Measurements from ENCODE around the gene KBTBD2. TPM values are rescaled to one million over a fixed set of nuclear protein-coding genes. Genes with fewer than 3 reads are reported as not detected.

Gene KBTBD2
- total RNA-seq, 2 donors from 2014 or later, result 41.8 to 52.9 TPM

- Mint-ChIP-seq H3K36me3 (ENCODE audit: low read depth) (no peaks in the 10 kb centered on the region), H3K4me3 (no peak overlapping the region), H3K9me3 (no peaks in the 10 kb centered on the region), H3K27me3 (ENCODE audit: insufficient read depth) (peaks cover 23% of the 10 kb centered on the region), H3K4me1 (peaks cover 29% of the 10 kb centered on the region), H3K27ac (no peak overlapping the region)
- Histone ChIP-seq H3K27ac (ENCODE audit: low read depth, low read length) (no peak overlapping the region), H3K4me1 (ENCODE audit: control insufficient read depth, insufficient read depth, low read length) (peaks cover 13% of the 10 kb centered on the region), H3K36me3 (ENCODE audit: control insufficient read depth, insufficient read depth, low read length) (no peaks in the 10 kb centered on the region), H3K9ac (ENCODE audit: extremely low read depth, low read length, poor library complexity, severe bottlenecking) (no peak overlapping the region), H3K9me3 (ENCODE audit: control insufficient read depth, low read length) (no peaks in the 10 kb centered on the region), H3K27me3 (ENCODE audit: control insufficient read depth, insufficient read depth, low read length, poor library complexity, severe bottlenecking) (no peaks in the 10 kb centered on the region), H3K4me3 (ENCODE audit: low read length) (no peak overlapping the region)
- DNase-seq, result no peak
- WGBS, 2 experiments (ENCODE audit: insufficient coverage in 1 of 2, insufficient read length in 1 of 2), result 95 to 96% methylated on average over 3 to 4 of the region's 4 CpGs
- TF ChIP-seq CTCF (conservative IDR thresholded peaks at IDR 0.05), result no peak
These were observed 2.6 kb upstream of the KBTBD2 start for GRCh38 chr7:32894171-32894570.

- Mint-ChIP-seq H3K9me3 (no peaks in the 10 kb centered on the region), H3K4me1 (peaks cover 31% of the 10 kb centered on the region), H3K4me3 (no peak overlapping the region), H3K36me3 (ENCODE audit: low read depth) (peaks cover 2% of the 10 kb centered on the region), H3K27me3 (ENCODE audit: insufficient read depth) (peaks cover 20% of the 10 kb centered on the region), H3K27ac (no peak overlapping the region)
- DNase-seq, result no peak
- Histone ChIP-seq H3K27me3 (ENCODE audit: control insufficient read depth, insufficient read depth, low read length, poor library complexity, severe bottlenecking) (no peaks in the 10 kb centered on the region), H3K36me3 (ENCODE audit: control insufficient read depth, insufficient read depth, low read length) (no peaks in the 10 kb centered on the region), H3K4me1 (ENCODE audit: control insufficient read depth, insufficient read depth, low read length) (peaks cover 13% of the 10 kb centered on the region), H3K4me3 (ENCODE audit: low read length) (peak overlapping the region; percentile 85), H3K27ac (ENCODE audit: low read depth, low read length) (no peak overlapping the region), H3K9me3 (ENCODE audit: control insufficient read depth, low read length) (no peaks in the 10 kb centered on the region), H3K9ac (ENCODE audit: extremely low read depth, low read length, poor library complexity, severe bottlenecking) (no peak overlapping the region)
- 93 to 94% methylated on average over 2 to 3 of the region's 3 CpGs for WGBS, 2 experiments (ENCODE audit: insufficient coverage in 1 of 2, insufficient read length in 1 of 2)
- no peak for TF ChIP-seq CTCF (conservative IDR thresholded peaks at IDR 0.05)
These were observed 2.2 kb upstream of the KBTBD2 start for GRCh38 chr7:32893722-32894121.

- no peak for DNase-seq
- Histone ChIP-seq H3K27ac (ENCODE audit: low read depth, low read length) (peak overlapping the region; percentile 91), H3K36me3 (ENCODE audit: control insufficient read depth, insufficient read depth, low read length) (no peaks in the 10 kb centered on the region), H3K9me3 (ENCODE audit: control insufficient read depth, low read length) (no peaks in the 10 kb centered on the region), H3K4me1 (ENCODE audit: control insufficient read depth, insufficient read depth, low read length) (peaks cover 13% of the 10 kb centered on the region), H3K27me3 (ENCODE audit: control insufficient read depth, insufficient read depth, low read length, poor library complexity, severe bottlenecking) (no peaks in the 10 kb centered on the region), H3K4me3 (ENCODE audit: low read length) (peak overlapping the region; percentile 85), H3K9ac (ENCODE audit: extremely low read depth, low read length, poor library complexity, severe bottlenecking) (peak overlapping the region; percentile 79)
- H3K9me3 Mint-ChIP-seq, result no peaks in the 10 kb centered on the region
- no peak for TF ChIP-seq CTCF (conservative IDR thresholded peaks at IDR 0.05)
- H3K4me1 Mint-ChIP-seq, result peaks cover 37% of the 10 kb centered on the region
- 88 to 90% methylated on average over 4 of the region's 4 CpGs for WGBS, 2 experiments (ENCODE audit: insufficient coverage in 1 of 2, insufficient read length in 1 of 2)
- H3K27ac Mint-ChIP-seq, result peak overlapping the region; percentile 98
- peaks cover 5% of the 10 kb centered on the region for H3K36me3 Mint-ChIP-seq (ENCODE audit: low read depth)
- H3K27me3 Mint-ChIP-seq (ENCODE audit: insufficient read depth), result peaks cover 18% of the 10 kb centered on the region
- H3K4me3 Mint-ChIP-seq, result no peak overlapping the region
These were observed 1.6 kb upstream of the KBTBD2 start for GRCh38 chr7:32893207-32893524.

All from endodermal cell (in vitro differentiated cells).